Neural cell (in vitro differentiated cells): ENCODE measurements around the gene LSMEM2.

Source experiments
- CTCF ChIP-seq: fragments of 450-650 bp; IDR thresholded peaks from 2 replicates; pipeline ENCODE4 v1.5.1; 2014; ENCODE audit warnings: antibody characterized with exemption, mild to moderate bottlenecking, moderate library complexity; ENCODE audit not compliant: poor library complexity, severe bottlenecking
- EZH2 ChIP-seq: fragments of 200-600, 300-800 bp; shearing (Covaris generic), sonication (generic); IDR thresholded peaks from 2 replicates; pipeline ENCODE4 v1.6.1; 2014; ENCODE audit warnings: antibody characterized with exemption, low read length, borderline replicate concordance, mild to moderate bottlenecking; ENCODE audit not compliant: insufficient read depth, poor library complexity, severe bottlenecking
- MXI1 ChIP-seq: fragments of 450-650 bp; conservative IDR thresholded peaks from 2 replicates; pipeline ENCODE4 v1.6.1; 2014; ENCODE audit warnings: antibody characterized with exemption, mild to moderate bottlenecking; ENCODE audit not compliant: poor library complexity, severe bottlenecking
- POLR2AphosphoS5 ChIP-seq: IDR thresholded peaks from 2 replicates; pipeline ENCODE4 v1.6.1; 2012
- RAD21 ChIP-seq: fragments of 450-650 bp; conservative IDR thresholded peaks from 2 replicates; pipeline ENCODE4 v1.6.1; 2014; ENCODE audit warnings: antibody characterized with exemption, mild to moderate bottlenecking, moderate library complexity
- TAF1 ChIP-seq: IDR thresholded peaks from 2 replicates; pipeline ENCODE4 v1.6.1; 2012; ENCODE audit warnings: low read depth
- TF ChIP-seq, protein P1 (sequence below): IDR thresholded peaks from 2 replicates; pipeline ENCODE4 v1.6.1; 2012; ENCODE audit warnings: borderline replicate concordance

DNA sequence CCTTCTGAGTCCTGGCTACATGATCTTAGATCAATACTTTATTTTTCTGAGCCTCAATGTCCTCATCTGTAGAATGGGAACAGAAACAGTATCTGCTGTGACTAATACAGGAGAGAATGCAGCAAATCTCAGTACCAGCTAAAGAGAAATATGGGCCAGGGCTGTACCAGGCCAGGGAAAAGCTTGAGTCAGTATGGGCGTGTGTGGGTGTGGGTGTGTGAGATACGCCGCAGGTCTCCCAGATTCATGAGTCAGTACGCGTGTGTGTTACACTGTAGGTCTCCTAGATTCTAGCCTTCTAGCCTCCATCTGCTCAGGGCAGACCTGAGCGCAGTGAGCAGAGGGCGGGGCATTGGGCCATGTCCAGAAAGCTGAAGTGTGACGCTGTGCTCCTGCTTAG, 27.7 kb upstream of the LSMEM2 start:
- TF ChIP-seq EZH2 (no peak), CTCF (no peak), RAD21 (no peak), TAF1 (no peak), POLR2AphosphoS5 (no peak), MXI1 (no peak)
- TF ChIP-seq, protein P1, sequence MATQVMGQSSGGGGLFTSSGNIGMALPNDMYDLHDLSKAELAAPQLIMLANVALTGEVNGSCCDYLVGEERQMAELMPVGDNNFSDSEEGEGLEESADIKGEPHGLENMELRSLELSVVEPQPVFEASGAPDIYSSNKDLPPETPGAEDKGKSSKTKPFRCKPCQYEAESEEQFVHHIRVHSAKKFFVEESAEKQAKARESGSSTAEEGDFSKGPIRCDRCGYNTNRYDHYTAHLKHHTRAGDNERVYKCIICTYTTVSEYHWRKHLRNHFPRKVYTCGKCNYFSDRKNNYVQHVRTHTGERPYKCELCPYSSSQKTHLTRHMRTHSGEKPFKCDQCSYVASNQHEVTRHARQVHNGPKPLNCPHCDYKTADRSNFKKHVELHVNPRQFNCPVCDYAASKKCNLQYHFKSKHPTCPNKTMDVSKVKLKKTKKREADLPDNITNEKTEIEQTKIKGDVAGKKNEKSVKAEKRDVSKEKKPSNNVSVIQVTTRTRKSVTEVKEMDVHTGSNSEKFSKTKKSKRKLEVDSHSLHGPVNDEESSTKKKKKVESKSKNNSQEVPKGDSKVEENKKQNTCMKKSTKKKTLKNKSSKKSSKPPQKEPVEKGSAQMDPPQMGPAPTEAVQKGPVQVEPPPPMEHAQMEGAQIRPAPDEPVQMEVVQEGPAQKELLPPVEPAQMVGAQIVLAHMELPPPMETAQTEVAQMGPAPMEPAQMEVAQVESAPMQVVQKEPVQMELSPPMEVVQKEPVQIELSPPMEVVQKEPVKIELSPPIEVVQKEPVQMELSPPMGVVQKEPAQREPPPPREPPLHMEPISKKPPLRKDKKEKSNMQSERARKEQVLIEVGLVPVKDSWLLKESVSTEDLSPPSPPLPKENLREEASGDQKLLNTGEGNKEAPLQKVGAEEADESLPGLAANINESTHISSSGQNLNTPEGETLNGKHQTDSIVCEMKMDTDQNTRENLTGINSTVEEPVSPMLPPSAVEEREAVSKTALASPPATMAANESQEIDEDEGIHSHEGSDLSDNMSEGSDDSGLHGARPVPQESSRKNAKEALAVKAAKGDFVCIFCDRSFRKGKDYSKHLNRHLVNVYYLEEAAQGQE: no peak
